CD4-positive, alpha-beta T cell (primary cell): ENCODE results near the gene TEAD2. TPM values are rescaled to one million over a fixed set of nuclear protein-coding genes. Genes with fewer than 3 reads are reported as not detected.

Experiments
- ATAC-seq: fragments of 200-7000 bp; cut with Tn5 transposase; one replicate; pipeline ENCODE4 v1.10.0; 2022; ENCODE audit warnings: mild to moderate bottlenecking; ENCODE audit not compliant: poor library complexity
- CTCF ChIA-PET: fragments of 350-600 bp; sonication (Branson Sonifier 250); formaldehyde crosslinking; loops from one replicate; lab custom pipeline; 2021; ENCODE audit warnings: antibody characterized with exemption, inconsistent platforms; lab: Charles Lee
- POLR2A ChIA-PET: fragments of 350-600 bp; sonication (Branson Sonifier 250); formaldehyde crosslinking; loops from one replicate; lab custom pipeline; 2021; ENCODE audit warnings: antibody characterized with exemption, inconsistent platforms; lab: Charles Lee
- DNase-seq, 14 experiments: peaks; one replicate each; pipeline ENCODE4 v3.0.0-alpha.2; 2013 to 2020; ENCODE audit warnings: mixed read lengths in 2 of 14
- H3K27ac ChIP-seq, 2 donors: one replicate each; pipeline versions ENCODE4 v1.5.1 to v1.7.0; 2013; ENCODE audit warnings: low read length in 2 of 2, low read depth in 1 of 2, mild to moderate bottlenecking in 1 of 2
- H3K27me3 ChIP-seq, 2 experiments: 1 replicate in 1 of 2; 2 replicates in 1 of 2; pipeline versions ENCODE4 v1.6.1 to v1.7.0; 2013; ENCODE audit warnings: low read length in 2 of 2, control low read depth in 1 of 2, mild to moderate bottlenecking in 1 of 2, moderate library complexity in 1 of 2; ENCODE audit not compliant: insufficient read depth in 2 of 2, control insufficient read depth in 1 of 2
- H3K36me3 ChIP-seq: one replicate; pipeline ENCODE4 v1.6.1; 2013; ENCODE audit warnings: low read length, control low read depth; ENCODE audit not compliant: insufficient read depth
- H3K4me1 ChIP-seq: one replicate; pipeline ENCODE4 v1.6.1; 2013; ENCODE audit warnings: low read length, control low read depth; ENCODE audit not compliant: insufficient read depth
- H3K4me3 ChIP-seq: one replicate; pipeline ENCODE4 v1.5.1; 2013; ENCODE audit warnings: mild to moderate bottlenecking, low read length, moderate library complexity
- H3K9me3 ChIP-seq, 2 experiments: 1 replicate in 1 of 2; 2 replicates in 1 of 2; pipeline versions ENCODE4 v1.6.1 to v1.7.0; 2013; ENCODE audit warnings: low read length in 2 of 2, mild to moderate bottlenecking in 2 of 2, control low read depth in 1 of 2, moderate library complexity in 1 of 2; ENCODE audit not compliant: control insufficient read depth in 1 of 2, insufficient read depth in 1 of 2
- H3K27ac Mint-ChIP-seq: one replicate; pipeline ENCODE4 v1.8.0; 2020; ENCODE audit warnings: mixed read lengths
- H3K27me3 Mint-ChIP-seq: one replicate; pipeline ENCODE4 v1.8.0; 2021; ENCODE audit warnings: mixed read lengths
- H3K36me3 Mint-ChIP-seq: one replicate; pipeline ENCODE4 v1.8.0; 2021; ENCODE audit warnings: low read depth, mixed read lengths
- H3K4me1 Mint-ChIP-seq: one replicate; pipeline ENCODE4 v1.8.0; 2021; ENCODE audit warnings: low read depth, mixed read lengths
- H3K4me3 Mint-ChIP-seq: one replicate; pipeline ENCODE4 v1.8.0; 2020; ENCODE audit warnings: mild to moderate bottlenecking, mixed read lengths
- H3K9me3 Mint-ChIP-seq: one replicate; pipeline ENCODE4 v1.8.0; 2020; ENCODE audit warnings: mixed read lengths
- intact Hi-C, 2 experiments: fragments of 100-400 bp; cut with DNase I in 1 of 2; cut with micrococcal nuclease in 1 of 2; formaldehyde crosslinking; loops; one replicate each; pipeline versions ENCODE4 v1.15.1 to v1.9.0; 2023 to 2025; cut with DNase I, micrococcal nuclease
- total RNA-seq, 174 experiments: library from RNA in 2 of 174; stranded (reverse) in 2 of 174; gene quantifications; one replicate each; pipeline ENCODE4 v1.2.3 and lab custom pipeline; 2021 to 2026
- TF ChIP-seq, protein P1 (sequence below): fragments of 200-600 bp; IDR thresholded peaks from one replicate; pipeline ENCODE4 v1.8.0; 2022; ENCODE audit warnings: antibody characterized with exemption, mild to moderate bottlenecking

TEAD2 gene
- total RNA-seq, 2 experiments from 2014 or later = not detected

DNA sequence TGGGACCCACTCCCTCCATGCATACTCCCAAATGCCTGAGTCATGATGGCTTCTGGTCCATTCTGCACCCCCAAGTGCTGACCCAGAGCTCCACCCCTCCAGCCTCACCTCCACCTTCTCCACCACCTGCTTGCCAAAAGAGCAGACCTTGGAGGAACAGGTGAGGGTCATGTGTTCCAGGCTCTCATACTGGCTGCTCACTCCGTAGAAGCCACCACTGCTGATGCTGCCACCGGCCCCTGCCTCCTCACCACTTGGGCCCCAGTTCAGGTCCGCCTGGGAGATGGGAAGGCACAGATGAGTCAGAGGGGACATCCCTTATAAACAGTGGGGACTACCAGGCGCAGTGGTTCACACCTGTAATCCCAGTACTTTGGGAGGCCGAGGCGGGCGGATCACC lies 19.1 kb downstream of the TEAD2 start:
- H3K27me3 Mint-ChIP-seq = no peaks in the 10 kb centered on the region
- no peaks in the 10 kb centered on the region for H3K27me3 ChIP-seq
- ChIA-PET CTCF (interaction anchor here (1.3 kb wide), 1 partner anchor 15 kb away, joined by 6 read pairs; no protein-coding TSS in a partner anchor), POLR2A (no interaction called here)
- no peak overlapping the region for H3K4me3 ChIP-seq
- H3K9me3 ChIP-seq = no peaks in the 10 kb centered on the region
- TF ChIP-seq, protein P1, sequence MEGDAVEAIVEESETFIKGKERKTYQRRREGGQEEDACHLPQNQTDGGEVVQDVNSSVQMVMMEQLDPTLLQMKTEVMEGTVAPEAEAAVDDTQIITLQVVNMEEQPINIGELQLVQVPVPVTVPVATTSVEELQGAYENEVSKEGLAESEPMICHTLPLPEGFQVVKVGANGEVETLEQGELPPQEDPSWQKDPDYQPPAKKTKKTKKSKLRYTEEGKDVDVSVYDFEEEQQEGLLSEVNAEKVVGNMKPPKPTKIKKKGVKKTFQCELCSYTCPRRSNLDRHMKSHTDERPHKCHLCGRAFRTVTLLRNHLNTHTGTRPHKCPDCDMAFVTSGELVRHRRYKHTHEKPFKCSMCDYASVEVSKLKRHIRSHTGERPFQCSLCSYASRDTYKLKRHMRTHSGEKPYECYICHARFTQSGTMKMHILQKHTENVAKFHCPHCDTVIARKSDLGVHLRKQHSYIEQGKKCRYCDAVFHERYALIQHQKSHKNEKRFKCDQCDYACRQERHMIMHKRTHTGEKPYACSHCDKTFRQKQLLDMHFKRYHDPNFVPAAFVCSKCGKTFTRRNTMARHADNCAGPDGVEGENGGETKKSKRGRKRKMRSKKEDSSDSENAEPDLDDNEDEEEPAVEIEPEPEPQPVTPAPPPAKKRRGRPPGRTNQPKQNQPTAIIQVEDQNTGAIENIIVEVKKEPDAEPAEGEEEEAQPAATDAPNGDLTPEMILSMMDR = no peak
- peak overlapping the region; percentile 13 for H3K27ac Mint-ChIP-seq
- peaks cover 20% of the 10 kb centered on the region for H3K4me1 ChIP-seq
- intact Hi-C loops = no loop called here
- H3K4me1 Mint-ChIP-seq = peaks cover 18% of the 10 kb centered on the region
- H3K27ac ChIP-seq = no peak overlapping the region
- no peak overlapping the region for H3K4me3 Mint-ChIP-seq
- H3K36me3 Mint-ChIP-seq = peaks cover 24% of the 10 kb centered on the region
- H3K9me3 Mint-ChIP-seq = no peaks in the 10 kb centered on the region
- ATAC-seq (no peak), DNase-seq (no peak)
- peaks cover 25% of the 10 kb centered on the region for H3K36me3 ChIP-seq

DNA sequence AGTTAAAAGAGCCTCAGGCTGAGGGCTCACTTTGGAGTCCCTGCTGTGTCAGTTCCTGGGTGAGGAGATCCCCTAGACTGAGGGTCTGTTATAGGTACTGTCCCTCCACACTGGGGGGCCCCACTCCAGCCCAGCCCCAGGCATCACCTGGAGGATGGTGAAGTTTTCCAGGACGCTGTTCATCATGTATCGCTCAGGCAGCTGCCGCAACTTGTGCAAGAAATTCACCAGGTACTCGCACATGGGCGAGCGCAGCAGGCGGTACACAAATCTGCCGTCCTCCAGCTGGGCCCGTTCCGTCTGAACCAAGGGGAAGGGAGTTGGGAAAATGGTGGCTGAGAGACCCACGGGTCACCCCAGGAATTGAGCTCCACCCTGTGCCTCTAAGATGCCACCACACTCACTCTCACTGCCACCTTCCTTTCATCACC lies 19.9 kb downstream of the TEAD2 start:
- no peak overlapping the region for H3K27ac ChIP-seq
- Mint-ChIP-seq H3K27me3 (no peaks in the 10 kb centered on the region), H3K4me3 (no peak overlapping the region), H3K27ac (peak overlapping the region; percentile 13), H3K9me3 (no peaks in the 10 kb centered on the region), H3K36me3 (peaks cover 32% of the 10 kb centered on the region), H3K4me1 (peaks cover 23% of the 10 kb centered on the region)
- no peaks in the 10 kb centered on the region for H3K9me3 ChIP-seq
- ChIA-PET CTCF (no interaction called here), POLR2A (no interaction called here)
- no peak overlapping the region for H3K4me3 ChIP-seq
- H3K4me1 ChIP-seq = peaks cover 28% of the 10 kb centered on the region
- ATAC-seq (no peak), DNase-seq (no peak)
- intact Hi-C loops = no loop called here
- TF ChIP-seq, protein P1 = no peak
- H3K27me3 ChIP-seq = no peaks in the 10 kb centered on the region
- H3K36me3 ChIP-seq = peaks cover 33% of the 10 kb centered on the region

DNA sequence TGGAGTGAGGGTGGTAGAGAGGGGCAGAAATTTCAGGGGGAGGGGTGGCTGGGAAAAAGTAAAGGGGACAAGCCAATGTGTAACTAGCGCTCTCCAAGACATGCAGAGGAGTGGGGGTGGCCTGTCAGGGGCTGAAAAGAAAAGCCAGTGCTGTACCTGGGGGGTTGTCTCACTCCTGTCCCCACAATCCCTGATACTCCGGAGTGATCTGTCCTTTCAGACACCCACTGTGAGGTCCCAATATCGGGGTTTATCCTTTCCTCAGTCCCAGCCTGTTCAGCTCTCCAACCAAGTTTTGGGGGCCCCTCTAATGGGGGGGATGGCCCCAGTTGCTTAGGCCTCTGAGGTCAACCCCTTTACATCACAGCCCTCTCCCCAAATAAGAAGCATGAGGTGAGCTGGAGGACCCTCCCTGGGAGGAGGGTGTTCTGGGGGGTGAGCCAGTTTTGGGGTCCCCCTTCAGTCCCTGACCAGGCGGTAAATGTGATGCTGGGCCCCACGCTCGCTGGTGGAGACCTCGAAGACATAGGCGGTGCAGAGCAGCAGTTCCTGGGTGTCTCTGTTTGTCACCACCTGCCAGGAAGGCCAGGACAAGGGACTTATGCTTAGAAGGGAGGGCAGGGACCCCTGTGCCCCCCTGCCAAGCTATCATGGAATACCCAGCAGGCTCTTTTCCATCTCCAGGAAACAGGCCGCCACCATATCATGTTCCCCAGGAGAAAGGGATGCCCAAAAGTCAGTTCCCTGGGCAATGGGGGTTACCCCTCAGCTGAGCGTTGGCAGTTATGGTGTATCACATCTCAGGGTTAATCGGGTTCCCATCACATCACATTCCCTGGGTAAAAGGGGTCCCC lies 21.1 kb downstream of the TEAD2 start:
- no peaks in the 10 kb centered on the region for H3K27me3 Mint-ChIP-seq
- intact Hi-C loops = no loop called here
- H3K4me1 Mint-ChIP-seq = peaks cover 35% of the 10 kb centered on the region
- Histone ChIP-seq H3K27ac (peak overlapping the region in 1 of 2 donors; percentile 4), H3K4me3 (no peak overlapping the region), H3K4me1 (peaks cover 40% of the 10 kb centered on the region), H3K27me3 (no peaks in the 10 kb centered on the region), H3K9me3 (no peaks in the 10 kb centered on the region), H3K36me3 (peaks cover 40% of the 10 kb centered on the region)
- ChIA-PET CTCF (interaction anchor here (0.6 kb wide), 1 partner anchor 132 kb away, joined by 3 read pairs; no protein-coding TSS in a partner anchor), POLR2A (no interaction called here)
- no peak overlapping the region for H3K4me3 Mint-ChIP-seq
- DNase-seq = no peak
- TF ChIP-seq, protein P1 = no peak
- H3K36me3 Mint-ChIP-seq = peaks cover 45% of the 10 kb centered on the region
- no peak for ATAC-seq
- no peaks in the 10 kb centered on the region for H3K9me3 Mint-ChIP-seq
- peak overlapping the region; percentile 49 for H3K27ac Mint-ChIP-seq
